ENCODE results near the gene PKD1L1.

Gene PKD1L1

DNA sequence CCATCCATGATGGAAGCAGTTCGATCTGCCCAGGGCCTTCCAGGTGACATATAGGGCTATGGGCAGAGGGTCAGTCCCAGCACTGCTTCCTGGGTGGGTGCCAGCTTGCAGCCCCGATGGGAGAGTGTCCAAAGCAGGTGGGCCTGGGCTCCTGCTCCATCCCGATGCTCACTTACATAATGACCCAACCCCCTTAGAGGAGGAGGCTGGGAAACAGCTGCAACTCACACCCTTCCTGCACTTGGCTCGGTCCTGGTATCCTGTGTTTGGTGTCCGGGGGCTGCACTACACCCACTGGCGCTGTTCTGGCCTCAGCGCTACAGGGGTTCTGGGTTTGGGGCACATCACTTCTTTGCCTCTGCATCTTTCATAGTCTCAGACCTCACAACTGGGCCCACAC is 58.5 kb downstream of the PKD1L1 start:
- no peak for TF ChIP-seq SUZ12 (IDR thresholded peaks at IDR 0.05; ENCODE audit: extremely low read depth, insufficient read depth, insufficient read length)
- H3K27me3 ChIP-seq (ENCODE audit: insufficient read depth, insufficient read length): no peaks in the 10 kb centered on the region
- H3K36me3 ChIP-seq (ENCODE audit: insufficient read depth, insufficient read length, low read length): no peaks in the 10 kb centered on the region
- no peaks in the 10 kb centered on the region for H3K9me3 ChIP-seq (ENCODE audit: insufficient read depth, low read length)
- no peak overlapping the region for H3K4me3 ChIP-seq (ENCODE audit: insufficient read length, low read depth)
- H3K9ac ChIP-seq (ENCODE audit: insufficient read length, low read depth): no peak overlapping the region
- no peak for DNase-seq (ENCODE audit: low read depth, low spot score)
- peaks cover 6% of the 10 kb centered on the region for H3K4me1 ChIP-seq (ENCODE audit: insufficient read depth, insufficient read length)

- H3K36me3 ChIP-seq (ENCODE audit: insufficient read depth, insufficient read length, low read length): no peaks in the 10 kb centered on the region
- no peak for TF ChIP-seq SUZ12 (IDR thresholded peaks at IDR 0.05; ENCODE audit: extremely low read depth, insufficient read depth, insufficient read length)
- no peak for TF ChIP-seq ZNF274 (IDR thresholded peaks at IDR 0.05; ENCODE audit: low read depth, low read length)
- TF ChIP-seq YY1 (IDR thresholded peaks at IDR 0.05; ENCODE audit: insufficient read depth, insufficient read length): no peak
- peaks cover 6% of the 10 kb centered on the region for H3K4me1 ChIP-seq (ENCODE audit: insufficient read depth, insufficient read length)
- H3K9me3 ChIP-seq (ENCODE audit: insufficient read depth, low read length): no peaks in the 10 kb centered on the region
- H3K4me3 ChIP-seq (ENCODE audit: insufficient read length, low read depth): no peak overlapping the region
- H3K27me3 ChIP-seq (ENCODE audit: insufficient read depth, insufficient read length): no peaks in the 10 kb centered on the region
- no peak overlapping the region for H3K9ac ChIP-seq (ENCODE audit: insufficient read length, low read depth)
- no peak for DNase-seq (ENCODE audit: low read depth, low spot score)
Measured at GRCh38 chr7:47888371-47889265, 59.6 kb downstream of the PKD1L1 start.

DNA sequence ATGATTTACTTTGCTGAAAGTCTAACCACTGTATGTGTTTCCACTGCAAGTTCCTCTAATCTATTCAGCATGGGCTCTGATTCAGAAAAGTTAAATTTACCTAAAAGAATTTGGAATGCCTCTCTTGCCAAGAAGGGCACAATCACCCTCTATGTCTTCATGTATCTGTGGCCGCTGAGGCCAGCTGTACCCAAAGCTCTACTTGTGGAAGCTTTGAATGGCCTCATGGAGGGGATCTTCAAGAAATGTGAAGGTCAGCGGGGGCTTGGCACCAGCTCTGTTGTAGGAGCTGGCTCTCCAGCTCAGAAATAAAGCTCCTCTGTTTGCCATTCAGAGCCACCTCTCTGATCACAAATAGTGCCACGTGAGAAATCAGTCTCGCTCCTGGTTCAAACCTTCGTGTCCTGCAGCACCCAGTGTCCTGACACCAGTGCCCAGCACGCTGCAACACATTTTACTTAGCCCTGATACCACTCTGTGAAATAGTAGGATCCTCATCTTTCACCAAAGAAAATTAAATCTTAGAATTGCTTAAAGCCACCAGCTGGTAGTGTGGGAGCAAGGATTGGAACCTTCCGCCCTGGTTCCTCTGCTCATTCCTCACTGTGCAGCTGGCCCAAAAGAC is 61.1 kb downstream of the PKD1L1 start:
- no peak for DNase-seq (ENCODE audit: low read depth, low spot score)
- Histone ChIP-seq H3K9ac (ENCODE audit: insufficient read length, low read depth) (no peak overlapping the region), H3K27me3 (ENCODE audit: insufficient read depth, insufficient read length) (no peaks in the 10 kb centered on the region), H3K4me3 (ENCODE audit: insufficient read length, low read depth) (no peak overlapping the region), H3K4me1 (ENCODE audit: insufficient read depth, insufficient read length) (peaks cover 3% of the 10 kb centered on the region), H3K9me3 (ENCODE audit: insufficient read depth, low read length) (no peaks in the 10 kb centered on the region), H3K36me3 (ENCODE audit: insufficient read depth, insufficient read length, low read length) (no peaks in the 10 kb centered on the region)
- TF ChIP-seq YY1 (IDR thresholded peaks at IDR 0.05; ENCODE audit: insufficient read depth, insufficient read length): no peak

- TF ChIP-seq YY1 (IDR thresholded peaks at IDR 0.05; ENCODE audit: insufficient read depth, insufficient read length): no peak
- TF ChIP-seq SUZ12 (IDR thresholded peaks at IDR 0.05; ENCODE audit: extremely low read depth, insufficient read depth, insufficient read length): no peak
- TF ChIP-seq ZNF274 (IDR thresholded peaks at IDR 0.05; ENCODE audit: low read depth, low read length): no peak
- peaks cover 3% of the 10 kb centered on the region for H3K4me1 ChIP-seq (ENCODE audit: insufficient read depth, insufficient read length)
- no peak overlapping the region for H3K9ac ChIP-seq (ENCODE audit: insufficient read length, low read depth)
- no peak overlapping the region for H3K4me3 ChIP-seq (ENCODE audit: insufficient read length, low read depth)
- no peaks in the 10 kb centered on the region for H3K9me3 ChIP-seq (ENCODE audit: insufficient read depth, low read length)
- no peaks in the 10 kb centered on the region for H3K36me3 ChIP-seq (ENCODE audit: insufficient read depth, insufficient read length, low read length)
- DNase-seq (ENCODE audit: low read depth, low spot score): no peak
- no peaks in the 10 kb centered on the region for H3K27me3 ChIP-seq (ENCODE audit: insufficient read depth, insufficient read length)
Measured at GRCh38 chr7:47885987-47886811, 62.1 kb downstream of the PKD1L1 start.

DNA sequence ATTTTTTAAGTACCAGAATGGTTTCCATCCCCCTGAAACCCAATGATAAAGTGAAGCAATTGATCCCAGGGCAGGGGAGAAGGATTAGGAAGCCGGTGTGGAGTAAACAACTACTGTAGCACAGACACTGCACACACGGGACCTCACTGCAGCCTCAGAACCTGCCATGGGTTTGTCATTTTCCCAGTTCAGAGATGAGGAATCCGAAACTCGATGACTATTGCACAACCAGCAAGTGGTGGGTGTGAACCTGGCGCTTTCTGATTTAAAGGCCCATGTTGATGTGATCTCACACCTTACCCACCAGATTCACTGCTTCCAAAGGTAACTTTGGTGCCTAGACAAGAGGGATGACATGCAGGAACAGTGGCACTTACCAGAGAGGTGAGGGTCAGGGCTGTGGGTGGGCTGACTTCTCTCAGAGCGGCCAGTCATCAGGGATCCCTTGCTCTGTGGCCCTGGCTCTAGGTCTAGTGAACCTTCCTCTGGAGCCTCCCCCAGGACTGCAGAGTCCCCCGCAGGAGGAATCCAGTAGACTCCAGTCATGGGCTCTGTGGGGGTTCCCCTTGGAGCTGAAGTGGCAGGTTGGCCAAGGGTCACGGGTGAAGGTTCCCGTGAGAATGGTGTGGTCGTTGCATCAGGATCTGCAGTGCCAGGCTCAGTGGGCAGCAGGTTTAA is 62.8 kb downstream of the PKD1L1 start:
- Histone ChIP-seq H3K4me1 (ENCODE audit: insufficient read depth, insufficient read length) (peaks cover 3% of the 10 kb centered on the region), H3K9ac (ENCODE audit: insufficient read length, low read depth) (no peak overlapping the region), H3K4me3 (ENCODE audit: insufficient read length, low read depth) (no peak overlapping the region), H3K27me3 (ENCODE audit: insufficient read depth, insufficient read length) (no peaks in the 10 kb centered on the region), H3K9me3 (ENCODE audit: insufficient read depth, low read length) (no peaks in the 10 kb centered on the region), H3K36me3 (ENCODE audit: insufficient read depth, insufficient read length, low read length) (no peaks in the 10 kb centered on the region)
- TF ChIP-seq ZNF274 (IDR thresholded peaks at IDR 0.05; ENCODE audit: low read depth, low read length) (no peak), YY1 (IDR thresholded peaks at IDR 0.05; ENCODE audit: insufficient read depth, insufficient read length) (no peak), SUZ12 (IDR thresholded peaks at IDR 0.05; ENCODE audit: extremely low read depth, insufficient read depth, insufficient read length) (no peak)
- no peak for DNase-seq (ENCODE audit: low read depth, low spot score)

GRCh38 chr7:47884675-47885074 is 63.6 kb downstream of the PKD1L1 start:
- H3K4me1 ChIP-seq (ENCODE audit: insufficient read depth, insufficient read length): peaks cover 3% of the 10 kb centered on the region
- no peaks in the 10 kb centered on the region for H3K27me3 ChIP-seq (ENCODE audit: insufficient read depth, insufficient read length)
- H3K9ac ChIP-seq (ENCODE audit: insufficient read length, low read depth): no peak overlapping the region
- DNase-seq (ENCODE audit: low read depth, low spot score): no peak
- no peak overlapping the region for H3K4me3 ChIP-seq (ENCODE audit: insufficient read length, low read depth)
- H3K36me3 ChIP-seq (ENCODE audit: insufficient read depth, insufficient read length, low read length): no peaks in the 10 kb centered on the region
- no peak for TF ChIP-seq SUZ12 (IDR thresholded peaks at IDR 0.05; ENCODE audit: extremely low read depth, insufficient read depth, insufficient read length)
- TF ChIP-seq ZNF274 (IDR thresholded peaks at IDR 0.05; ENCODE audit: low read depth, low read length): no peak
- no peak for TF ChIP-seq YY1 (IDR thresholded peaks at IDR 0.05; ENCODE audit: insufficient read depth, insufficient read length)
- no peaks in the 10 kb centered on the region for H3K9me3 ChIP-seq (ENCODE audit: insufficient read depth, low read length)

All from NT2/D1 (cell line).